NT2/D1 (cell line): ENCODE results near the gene OR6C68.
"Not testable (repeated sequence)": the region's sequence is repeated elsewhere in the genome, so short reads cannot be mapped to it uniquely, and the experiment has no call there.

Source experiments
- DNase-seq: peaks from one replicate; pipeline ENCODE4 v3.0.0-alpha.2; 2011; ENCODE audit warnings: low read depth, low spot score
- H3K27me3 ChIP-seq: 2 replicates; pipeline ENCODE4 v1.6.0; 2011; ENCODE audit warnings: mild to moderate bottlenecking; ENCODE audit not compliant: insufficient read length, insufficient read depth
- H3K36me3 ChIP-seq: 2 replicates; pipeline ENCODE4 v1.6.1; 2011; ENCODE audit warnings: mild to moderate bottlenecking, low read length, mixed read lengths; ENCODE audit not compliant: insufficient read depth, insufficient read length
- H3K4me1 ChIP-seq: 2 replicates; pipeline ENCODE4 v1.5.1; 2011; ENCODE audit not compliant: insufficient read depth, insufficient read length
- H3K4me3 ChIP-seq: 2 replicates; pipeline ENCODE4 v1.5.1; 2011; ENCODE audit warnings: low read depth; ENCODE audit not compliant: insufficient read length
- H3K9ac ChIP-seq: 2 replicates; pipeline ENCODE4 v1.6.0; 2011; ENCODE audit warnings: low read depth; ENCODE audit not compliant: insufficient read length
- H3K9me3 ChIP-seq: 2 replicates; pipeline ENCODE4 v1.5.1; 2011; ENCODE audit warnings: mild to moderate bottlenecking, low read length; ENCODE audit not compliant: insufficient read depth
- SUZ12 ChIP-seq: IDR thresholded peaks from 2 replicates; pipeline ENCODE4 v1.6.1; 2011; ENCODE audit not compliant: insufficient read length, insufficient read depth; ENCODE audit errors: extremely low read depth
- YY1 ChIP-seq: IDR thresholded peaks from 2 replicates; pipeline ENCODE4 v1.6.1; 2011; ENCODE audit not compliant: insufficient read length, insufficient read depth
- ZNF274 ChIP-seq: IDR thresholded peaks from 2 replicates; pipeline ENCODE4 v1.6.1; 2011; ENCODE audit warnings: mild to moderate bottlenecking, low read depth, low read length

The OR6C68 gene

GRCh38 chr12:55470088-55470829 lies 21.9 kb upstream of the OR6C68 start, which contains the start of gene OR6C70:
TSS of gene OR6C70 (minus strand) at chr12:55470138. CDS start at chr12:55470138, 0 bp downstream.
- no peaks in the 10 kb centered on the region for H3K36me3 ChIP-seq
- no peaks in the 10 kb centered on the region for H3K9me3 ChIP-seq
- no peak for TF ChIP-seq ZNF274
- TF ChIP-seq YY1 = no peak
- no peak for TF ChIP-seq SUZ12
- no peak for DNase-seq
- H3K4me1 ChIP-seq = no peaks in the 10 kb centered on the region
- no peak within 1 kb of the TSS for H3K9ac ChIP-seq
- no peaks in the 10 kb centered on the region for H3K27me3 ChIP-seq
- H3K4me3 ChIP-seq = no peak within 1 kb of the TSS

GRCh38 chr12:55472264-55472663 lies 19.9 kb upstream of the OR6C68 start:
- TF ChIP-seq ZNF274 = no peak
- TF ChIP-seq YY1 = no peak
- TF ChIP-seq SUZ12 = no peak
- DNase-seq = no peak
- Histone ChIP-seq H3K36me3 (no peaks in the 10 kb centered on the region), H3K9ac (no peak overlapping the region), H3K9me3 (no peaks in the 10 kb centered on the region), H3K4me1 (no peaks in the 10 kb centered on the region), H3K4me3 (no peak overlapping the region), H3K27me3 (no peaks in the 10 kb centered on the region)

- not testable (repeated sequence) for H3K4me1 ChIP-seq, DNase-seq, H3K9me3 ChIP-seq, H3K9ac ChIP-seq, H3K27me3 ChIP-seq, H3K4me3 ChIP-seq, H3K36me3 ChIP-seq
Observed at GRCh38 chr12:55479136-55479535, 13.0 kb upstream of the OR6C68 start.

GRCh38 chr12:55484284-55484683 lies 7.9 kb upstream of the OR6C68 start:
- not testable (repeated sequence) for H3K9me3 ChIP-seq, H3K27me3 ChIP-seq, H3K4me1 ChIP-seq, DNase-seq, H3K9ac ChIP-seq, H3K4me3 ChIP-seq, H3K36me3 ChIP-seq

- no peaks in the 10 kb centered on the region for H3K27me3 ChIP-seq
- H3K9ac ChIP-seq = no peak overlapping the region
- H3K36me3 ChIP-seq = no peaks in the 10 kb centered on the region
- H3K9me3 ChIP-seq = no peaks in the 10 kb centered on the region
- no peak for DNase-seq
- H3K4me3 ChIP-seq = no peak overlapping the region
- no peaks in the 10 kb centered on the region for H3K4me1 ChIP-seq
- TF ChIP-seq SUZ12 (no peak), YY1 (no peak), ZNF274 (no peak)
Observed at GRCh38 chr12:55495490-55495889, 3.3 kb downstream of the OR6C68 start.

GRCh38 chr12:55499231-55499630 lies 7.1 kb downstream of the OR6C68 start:
- TF ChIP-seq YY1 = no peak
- TF ChIP-seq ZNF274 = no peak
- TF ChIP-seq SUZ12 = no peak
- no peak for DNase-seq
- H3K27me3 ChIP-seq = no peaks in the 10 kb centered on the region
- H3K9me3 ChIP-seq = no peaks in the 10 kb centered on the region
- H3K4me3 ChIP-seq = no peak overlapping the region
- H3K36me3 ChIP-seq = no peaks in the 10 kb centered on the region
- H3K4me1 ChIP-seq = no peaks in the 10 kb centered on the region
- H3K9ac ChIP-seq = no peak overlapping the region

GRCh38 chr12:55499810-55500252 lies 7.7 kb downstream of the OR6C68 start:
- Histone ChIP-seq H3K27me3 (no peaks in the 10 kb centered on the region), H3K9me3 (no peaks in the 10 kb centered on the region), H3K9ac (no peak overlapping the region), H3K4me3 (no peak overlapping the region), H3K36me3 (no peaks in the 10 kb centered on the region), H3K4me1 (no peaks in the 10 kb centered on the region)
- no peak for DNase-seq
- TF ChIP-seq YY1 = no peak
- no peak for TF ChIP-seq ZNF274
- TF ChIP-seq SUZ12 = no peak

- H3K27me3 ChIP-seq = no peaks in the 10 kb centered on the region
- H3K9ac ChIP-seq = no peak overlapping the region
- no peak for DNase-seq
- no peaks in the 10 kb centered on the region for H3K9me3 ChIP-seq
- no peaks in the 10 kb centered on the region for H3K36me3 ChIP-seq
- H3K4me3 ChIP-seq = no peak overlapping the region
- no peaks in the 10 kb centered on the region for H3K4me1 ChIP-seq
- no peak for TF ChIP-seq YY1
Observed at GRCh38 chr12:55501601-55502000, 9.4 kb downstream of the OR6C68 start.
